ENCODE measurements around the gene ANKRD35. TPM values are rescaled to one million over a fixed set of nuclear protein-coding genes. Genes with fewer than 3 reads are reported as not detected.
"Not testable (repeated sequence)": the region's sequence is repeated elsewhere in the genome, so short reads cannot be mapped to it uniquely, and the experiment has no call there.

Gene ANKRD35
- polyA plus RNA-seq, 4 donors: 0.61 to 1.8 (median 1.1) TPM; not detected in 1

- H3K36me3 ChIP-seq (ENCODE audit: control insufficient read depth in 3 of 3, insufficient read depth in 2 of 3, low read depth in 1 of 3, low read length in 3 of 3): peaks cover 18 to 31% (median 19%) of the 10 kb centered on the region in 3 donors
- H3K27ac ChIP-seq (ENCODE audit: low read depth in 1 of 3, low read length in 2 of 3): peak within 1 kb of the TSS in 2 of 3 donors; percentile 3 to 57
- 0 to 1% (median 1%) methylated on average over 43 to 50 of the region's 50 CpGs for WGBS, 3 donors
- H3K27me3 ChIP-seq (ENCODE audit: control insufficient read depth in 3 of 3, insufficient read depth in 3 of 3, low read length in 3 of 3): no peaks in the 10 kb centered on the region
- FAIRE-seq (no peak), DNase-seq (peak; percentile 66 to 89)
- H3K4me3 ChIP-seq (ENCODE audit: low read depth in 1 of 3, low read length in 3 of 3): peak within 1 kb of the TSS; percentile 14 to 59 (median 45)
- H3K9me3 ChIP-seq (ENCODE audit: control insufficient read depth in 2 of 2, insufficient read depth in 1 of 2, low read depth in 1 of 2, low read length in 1 of 2): no peaks in the 10 kb centered on the region
- H3K4me1 ChIP-seq (ENCODE audit: control insufficient read depth in 3 of 3, insufficient read depth in 2 of 3, low read depth in 1 of 3, low read length in 2 of 3): peaks cover 0 to 5% (median 0%) of the 10 kb centered on the region in 3 donors
These were observed 40.0 kb downstream of the ANKRD35 start, which contains the start of gene NUDT17 for GRCh38 chr1:145845514-145846161. NUDT17 (plus strand) TSS chr1:145845630; CDS start chr1:145845641, 11 bp downstream.

DNA sequence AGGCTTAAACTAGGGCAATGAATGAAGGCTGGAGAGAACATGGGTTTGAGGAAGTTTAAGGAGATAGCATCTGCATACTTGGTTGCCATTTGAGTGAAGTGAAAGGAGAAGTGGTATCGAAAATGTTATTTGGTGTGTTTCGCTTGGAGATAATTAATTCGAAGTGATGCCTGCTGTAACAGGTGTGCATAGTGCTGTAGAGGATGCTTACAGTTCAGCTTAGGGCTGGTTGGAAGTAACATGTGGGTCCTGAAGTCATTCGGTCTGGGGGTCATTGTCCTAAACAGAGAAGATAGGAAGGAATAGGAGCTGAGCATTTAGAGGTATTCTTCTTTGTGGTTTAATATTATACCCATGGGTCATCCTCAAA is 40.5 kb downstream of the ANKRD35 start:
- Histone ChIP-seq H3K27me3 (ENCODE audit: control insufficient read depth in 3 of 3, insufficient read depth in 3 of 3, low read length in 3 of 3) (no peaks in the 10 kb centered on the region), H3K9me3 (ENCODE audit: control insufficient read depth in 2 of 2, insufficient read depth in 1 of 2, low read depth in 1 of 2, low read length in 1 of 2) (no peaks in the 10 kb centered on the region), H3K4me1 (ENCODE audit: control insufficient read depth in 3 of 3, insufficient read depth in 2 of 3, low read depth in 1 of 3, low read length in 2 of 3) (peaks cover 0 to 5% (median 0%) of the 10 kb centered on the region in 3 donors), H3K36me3 (ENCODE audit: control insufficient read depth in 3 of 3, insufficient read depth in 2 of 3, low read depth in 1 of 3, low read length in 3 of 3) (peaks cover 14 to 28% (median 18%) of the 10 kb centered on the region in 3 donors), H3K4me3 (ENCODE audit: low read depth in 1 of 3, low read length in 3 of 3) (peak overlapping the region in 1 of 3 donors; percentile 59), H3K27ac (ENCODE audit: low read depth in 1 of 3, low read length in 2 of 3) (peak overlapping the region in 2 of 3 donors; percentile 3 to 57)
- WGBS, 3 donors: 1 to 12% (median 3%) methylated on average over 4 of the region's 4 CpGs
- DNase-seq (peak in 1 of 2 donors; percentile 17), FAIRE-seq (no peak)

DNA sequence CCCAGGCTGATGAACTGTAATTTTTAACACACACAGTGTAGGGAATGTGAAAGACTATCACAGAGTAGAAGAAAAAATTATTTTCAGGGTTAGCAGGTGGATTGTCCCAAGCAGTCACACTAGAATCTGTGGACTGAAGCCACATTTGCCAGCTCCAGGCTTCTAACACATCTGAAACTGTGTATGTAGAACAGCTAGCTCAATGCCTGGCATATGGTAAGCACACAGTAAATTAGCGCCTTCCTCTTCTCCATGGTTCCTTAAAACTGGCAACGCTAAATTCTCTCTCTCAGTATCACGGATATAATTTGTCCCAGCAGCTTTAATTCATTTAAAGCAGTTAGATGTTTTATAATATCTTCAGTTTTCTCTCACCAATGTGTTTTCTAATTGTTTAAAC is 42.6 kb downstream of the ANKRD35 start:
- peaks cover 14 to 31% (median 24%) of the 10 kb centered on the region in 3 donors for H3K36me3 ChIP-seq (ENCODE audit: control insufficient read depth in 3 of 3, insufficient read depth in 2 of 3, low read depth in 1 of 3, low read length in 3 of 3)
- no peak for DNase-seq
- no peaks in the 10 kb centered on the region for H3K27me3 ChIP-seq (ENCODE audit: control insufficient read depth in 3 of 3, insufficient read depth in 3 of 3, low read length in 3 of 3)
- WGBS, 3 donors: 92 to 97% (median 92%) methylated on average over 3 of the region's 3 CpGs
- peaks cover 0 to 5% (median 0%) of the 10 kb centered on the region in 3 donors for H3K4me1 ChIP-seq (ENCODE audit: control insufficient read depth in 3 of 3, insufficient read depth in 2 of 3, low read depth in 1 of 3, low read length in 2 of 3)
- H3K9me3 ChIP-seq (ENCODE audit: control insufficient read depth in 2 of 2, insufficient read depth in 1 of 2, low read depth in 1 of 2, low read length in 1 of 2): no peaks in the 10 kb centered on the region
- H3K4me3 ChIP-seq (ENCODE audit: low read depth in 1 of 3, low read length in 3 of 3): no peak overlapping the region
- H3K27ac ChIP-seq (ENCODE audit: low read depth in 1 of 3, low read length in 2 of 3): no peak overlapping the region
- no peak for FAIRE-seq

DNA sequence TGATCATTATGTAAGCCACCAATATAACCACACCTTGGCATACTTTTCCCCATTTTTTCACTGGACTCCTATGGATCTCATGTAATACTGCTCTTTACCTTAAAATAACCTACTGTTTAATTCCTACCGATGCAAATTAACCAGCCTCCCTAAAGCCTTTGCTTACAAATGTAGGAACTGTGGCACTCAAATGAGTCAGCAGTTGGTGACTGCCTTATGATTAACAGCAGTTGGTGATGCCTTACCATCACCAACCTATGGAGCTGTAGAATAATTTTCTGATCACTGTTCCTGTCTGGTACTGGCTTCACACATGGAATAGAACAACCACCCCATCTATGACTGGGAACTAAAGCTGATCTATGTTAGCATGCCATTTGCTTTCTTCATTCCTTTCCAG is 48.0 kb downstream of the ANKRD35 start:
- no peak for FAIRE-seq
- H3K36me3 ChIP-seq (ENCODE audit: control insufficient read depth in 3 of 3, insufficient read depth in 2 of 3, low read depth in 1 of 3, low read length in 3 of 3): peaks cover 25 to 57% (median 41%) of the 10 kb centered on the region in 3 donors
- H3K27me3 ChIP-seq (ENCODE audit: control insufficient read depth in 3 of 3, insufficient read depth in 3 of 3, low read length in 3 of 3): no peaks in the 10 kb centered on the region
- H3K4me3 ChIP-seq (ENCODE audit: low read depth in 1 of 3, low read length in 3 of 3): no peak overlapping the region
- H3K27ac ChIP-seq (ENCODE audit: low read depth in 1 of 3, low read length in 2 of 3): no peak overlapping the region
- H3K4me1 ChIP-seq (ENCODE audit: control insufficient read depth in 3 of 3, insufficient read depth in 2 of 3, low read depth in 1 of 3, low read length in 2 of 3): no peaks in the 10 kb centered on the region
- H3K9me3 ChIP-seq (ENCODE audit: control insufficient read depth in 2 of 2, insufficient read depth in 1 of 2, low read depth in 1 of 2, low read length in 1 of 2): no peaks in the 10 kb centered on the region
- WGBS, 3 donors: 96 to 100% (median 100%) methylated on average over 1 of the region's 1 CpG
- no peak for DNase-seq

- 100% methylated on average over 2 of the region's 2 CpGs for WGBS, 3 donors
- not testable (repeated sequence) for H3K27ac ChIP-seq (ENCODE audit: low read depth in 1 of 3, low read length in 2 of 3); FAIRE-seq; H3K4me1 ChIP-seq (ENCODE audit: control insufficient read depth in 3 of 3, insufficient read depth in 2 of 3, low read depth in 1 of 3, low read length in 2 of 3); H3K4me3 ChIP-seq (ENCODE audit: low read depth in 1 of 3, low read length in 3 of 3); H3K9me3 ChIP-seq (ENCODE audit: control insufficient read depth in 2 of 2, insufficient read depth in 1 of 2, low read depth in 1 of 2, low read length in 1 of 2); H3K27me3 ChIP-seq (ENCODE audit: control insufficient read depth in 3 of 3, insufficient read depth in 3 of 3, low read length in 3 of 3); DNase-seq
- H3K36me3 ChIP-seq (ENCODE audit: control insufficient read depth in 3 of 3, insufficient read depth in 2 of 3, low read depth in 1 of 3, low read length in 3 of 3): peaks cover 32 to 48% (median 38%) of the 10 kb centered on the region in 3 donors
These were observed 54.9 kb downstream of the ANKRD35 start for GRCh38 chr1:145830810-145831209.

DNA sequence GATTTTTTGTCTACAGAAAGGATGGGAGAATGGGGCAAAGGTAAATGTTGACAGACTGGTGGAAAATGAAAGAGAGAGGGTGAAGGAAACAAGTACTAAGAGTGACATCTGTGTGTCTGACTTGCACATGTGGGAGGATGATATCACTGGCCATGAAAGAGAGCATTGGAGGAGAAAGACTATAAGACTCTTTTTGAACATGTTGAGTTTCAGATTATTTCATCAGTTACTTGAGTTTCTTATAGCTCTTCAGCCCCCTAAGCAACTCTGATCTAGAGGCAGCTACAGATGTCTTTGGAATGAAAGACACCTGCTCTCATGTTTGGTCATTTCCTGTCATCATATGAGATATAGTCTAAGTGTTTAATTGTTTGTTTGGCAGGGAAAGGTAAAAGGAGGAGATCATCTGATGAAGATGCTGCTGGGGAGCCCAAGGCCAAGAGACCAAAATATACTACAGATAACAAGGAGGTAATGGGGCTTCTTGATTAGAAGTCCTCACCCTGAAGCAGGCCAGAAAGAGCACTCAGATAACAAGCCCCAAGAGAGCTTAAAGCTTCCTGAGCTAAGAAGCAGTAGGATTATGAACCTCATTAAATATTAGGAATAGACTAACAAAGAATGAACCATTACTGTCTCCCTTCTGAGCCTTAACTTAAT is 57.2 kb downstream of the ANKRD35 start:
- Histone ChIP-seq H3K4me3 (ENCODE audit: low read depth in 1 of 3, low read length in 3 of 3) (no peak overlapping the region), H3K27ac (ENCODE audit: low read depth in 1 of 3, low read length in 2 of 3) (no peak overlapping the region), H3K4me1 (ENCODE audit: control insufficient read depth in 3 of 3, insufficient read depth in 2 of 3, low read depth in 1 of 3, low read length in 2 of 3) (peaks cover 0 to 4% (median 2%) of the 10 kb centered on the region in 3 donors), H3K36me3 (ENCODE audit: control insufficient read depth in 3 of 3, insufficient read depth in 2 of 3, low read depth in 1 of 3, low read length in 3 of 3) (peaks cover 26 to 34% (median 28%) of the 10 kb centered on the region in 3 donors), H3K27me3 (ENCODE audit: control insufficient read depth in 3 of 3, insufficient read depth in 3 of 3, low read length in 3 of 3) (no peaks in the 10 kb centered on the region), H3K9me3 (ENCODE audit: control insufficient read depth in 2 of 2, insufficient read depth in 1 of 2, low read depth in 1 of 2, low read length in 1 of 2) (no peaks in the 10 kb centered on the region)
- DNase-seq (no peak), FAIRE-seq (no peak)

GRCh38 chr1:145827966-145828365 is 57.7 kb downstream of the ANKRD35 start:
- H3K27me3 ChIP-seq (ENCODE audit: control insufficient read depth in 3 of 3, insufficient read depth in 3 of 3, low read length in 3 of 3): no peaks in the 10 kb centered on the region
- peaks cover 23 to 29% (median 26%) of the 10 kb centered on the region in 3 donors for H3K36me3 ChIP-seq (ENCODE audit: control insufficient read depth in 3 of 3, insufficient read depth in 2 of 3, low read depth in 1 of 3, low read length in 3 of 3)
- FAIRE-seq (no peak), DNase-seq (no peak)
- H3K4me1 ChIP-seq (ENCODE audit: control insufficient read depth in 3 of 3, insufficient read depth in 2 of 3, low read depth in 1 of 3, low read length in 2 of 3): peaks cover 0 to 4% (median 2%) of the 10 kb centered on the region in 3 donors
- no peaks in the 10 kb centered on the region for H3K9me3 ChIP-seq (ENCODE audit: control insufficient read depth in 2 of 2, insufficient read depth in 1 of 2, low read depth in 1 of 2, low read length in 1 of 2)
- H3K4me3 ChIP-seq (ENCODE audit: low read depth in 1 of 3, low read length in 3 of 3): no peak overlapping the region
- H3K27ac ChIP-seq (ENCODE audit: low read depth in 1 of 3, low read length in 2 of 3): no peak overlapping the region

GRCh38 chr1:145826030-145826429 is 59.6 kb downstream of the ANKRD35 start:
- FAIRE-seq (no peak), DNase-seq (no peak)
- peaks cover 0 to 4% (median 2%) of the 10 kb centered on the region in 3 donors for H3K4me1 ChIP-seq (ENCODE audit: control insufficient read depth in 3 of 3, insufficient read depth in 2 of 3, low read depth in 1 of 3, low read length in 2 of 3)
- H3K9me3 ChIP-seq (ENCODE audit: control insufficient read depth in 2 of 2, insufficient read depth in 1 of 2, low read depth in 1 of 2, low read length in 1 of 2): no peaks in the 10 kb centered on the region
- H3K36me3 ChIP-seq (ENCODE audit: control insufficient read depth in 3 of 3, insufficient read depth in 2 of 3, low read depth in 1 of 3, low read length in 3 of 3): peaks cover 16 to 22% (median 20%) of the 10 kb centered on the region in 3 donors
- H3K4me3 ChIP-seq (ENCODE audit: low read depth in 1 of 3, low read length in 3 of 3): no peak overlapping the region
- H3K27me3 ChIP-seq (ENCODE audit: control insufficient read depth in 3 of 3, insufficient read depth in 3 of 3, low read length in 3 of 3): no peaks in the 10 kb centered on the region
- 92 to 94% (median 94%) methylated on average over 2 of the region's 2 CpGs for WGBS, 3 donors
- no peak overlapping the region for H3K27ac ChIP-seq (ENCODE audit: low read depth in 1 of 3, low read length in 2 of 3)
